GM21619 (cell line): ENCODE results near the gene FAM222A.
"Not testable (repeated sequence)": the region's sequence is repeated elsewhere in the genome, so short reads cannot be mapped to it uniquely, and the experiment has no call there.

Source experiments
- ATAC-seq: cut with Tn5 transposase; IDR thresholded peaks from one replicate; pipeline ENCODE4 v1.9.1; 2021; ENCODE audit not compliant: unreplicated experiment

Gene FAM222A

DNA sequence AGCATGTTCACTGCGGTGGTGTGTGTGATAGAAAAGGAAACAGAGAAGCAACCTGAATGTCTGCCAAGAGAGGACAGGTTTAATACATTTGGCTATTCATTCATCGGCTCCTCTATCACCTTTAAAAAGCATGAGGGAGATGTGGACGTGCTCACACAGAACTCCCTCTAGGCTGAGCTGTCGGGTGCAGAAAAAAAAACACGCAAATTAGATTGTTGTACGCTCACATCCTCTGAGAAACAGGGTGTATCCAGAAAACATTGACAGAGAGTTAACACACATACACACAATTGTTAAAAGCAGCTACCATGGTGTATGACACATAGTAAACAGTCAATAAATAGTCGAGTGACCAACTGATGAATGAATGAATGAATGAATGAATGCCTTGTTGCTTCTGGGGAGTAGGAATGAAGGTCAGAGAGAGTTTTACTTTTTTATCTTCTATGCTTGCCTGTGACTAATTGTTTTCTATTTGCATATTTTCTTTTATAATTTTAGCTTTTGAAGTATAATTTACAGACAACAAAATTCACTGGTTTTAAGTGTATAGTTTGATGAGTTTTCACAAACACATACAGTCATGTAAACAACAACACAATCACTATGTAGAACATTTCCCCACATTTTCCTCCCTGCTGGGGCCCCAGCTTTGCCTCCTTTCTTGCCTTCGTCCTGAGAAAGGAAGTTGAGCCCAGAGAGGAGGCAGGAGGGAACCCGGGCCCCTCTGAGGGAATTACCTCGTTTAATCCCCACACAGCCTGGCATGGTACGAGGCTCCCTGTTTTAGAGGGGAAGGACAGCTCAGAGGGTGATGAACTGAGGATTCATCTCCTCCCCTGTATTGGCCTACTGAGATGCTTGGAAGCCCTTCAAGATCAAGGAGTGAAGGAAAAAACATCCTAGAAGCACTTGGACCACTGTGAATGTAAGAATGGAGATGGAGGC, 19.7 kb upstream of the FAM222A start:
- no peak for ATAC-seq

DNA sequence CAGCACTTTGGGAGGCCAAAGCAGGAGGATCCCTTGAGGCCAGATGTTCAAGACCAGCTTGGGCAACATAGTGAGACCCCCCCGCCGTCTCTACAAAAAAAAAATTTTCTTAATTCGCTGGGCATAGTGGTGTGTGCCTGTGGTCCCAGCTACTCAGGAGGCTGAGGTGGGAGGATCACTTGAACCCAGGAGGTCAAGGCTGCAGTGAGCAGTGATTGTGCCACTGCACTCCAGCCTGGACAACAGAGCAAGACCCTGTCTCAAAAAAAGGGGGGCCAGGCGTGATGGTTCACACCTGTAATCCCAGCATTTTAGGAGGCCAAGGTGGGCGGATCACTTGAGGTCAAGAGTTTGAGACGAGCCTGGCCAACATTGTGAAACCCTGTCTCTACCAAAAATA, 19.0 kb upstream of the FAM222A start:
- ATAC-seq, result not testable (repeated sequence)

DNA sequence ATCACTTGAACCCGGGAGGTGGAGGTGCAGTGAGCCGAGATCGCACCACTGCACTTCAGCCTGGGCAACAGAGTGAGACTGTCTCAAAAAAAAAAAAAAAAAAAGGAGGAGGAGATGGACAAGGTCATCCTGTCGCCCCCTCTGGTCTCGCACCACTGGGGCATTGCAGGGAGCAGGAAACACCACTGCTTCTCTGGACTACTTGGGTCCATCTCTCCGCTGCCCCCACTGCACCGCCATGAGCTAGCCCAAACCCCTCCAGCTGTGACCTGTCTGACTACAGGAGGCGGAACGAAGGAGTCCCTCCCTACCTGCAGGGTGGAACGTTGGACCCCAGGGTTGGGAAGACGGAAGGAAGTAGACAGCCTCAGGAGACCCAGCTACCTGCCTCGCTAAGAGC, 18.2 kb upstream of the FAM222A start:
- no peak for ATAC-seq

DNA sequence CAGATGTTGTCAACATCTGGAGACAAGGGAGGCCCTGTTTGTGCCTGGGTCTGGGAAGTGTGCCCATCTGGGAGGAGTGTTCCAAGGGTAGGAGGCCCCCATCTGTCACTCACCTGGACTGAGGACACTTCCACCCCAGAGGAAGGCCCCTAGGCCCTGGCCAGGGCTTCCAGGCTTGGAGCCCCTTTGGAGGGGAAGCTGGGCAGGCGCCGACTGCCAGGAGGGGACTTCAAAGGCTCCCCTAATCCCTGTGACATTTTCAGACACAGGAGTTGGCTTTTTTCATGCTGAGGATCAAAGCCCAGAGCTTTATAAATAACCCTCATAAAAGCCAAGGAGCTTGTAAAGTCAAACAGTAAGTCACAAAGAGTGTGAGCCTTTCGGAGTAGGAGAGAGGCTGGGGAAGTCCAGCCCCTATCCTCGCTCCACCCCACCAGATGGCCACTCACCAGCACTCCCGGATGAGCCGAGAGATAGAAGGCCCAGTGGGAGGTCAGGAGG, 17.6 kb upstream of the FAM222A start:
- ATAC-seq, result no peak

DNA sequence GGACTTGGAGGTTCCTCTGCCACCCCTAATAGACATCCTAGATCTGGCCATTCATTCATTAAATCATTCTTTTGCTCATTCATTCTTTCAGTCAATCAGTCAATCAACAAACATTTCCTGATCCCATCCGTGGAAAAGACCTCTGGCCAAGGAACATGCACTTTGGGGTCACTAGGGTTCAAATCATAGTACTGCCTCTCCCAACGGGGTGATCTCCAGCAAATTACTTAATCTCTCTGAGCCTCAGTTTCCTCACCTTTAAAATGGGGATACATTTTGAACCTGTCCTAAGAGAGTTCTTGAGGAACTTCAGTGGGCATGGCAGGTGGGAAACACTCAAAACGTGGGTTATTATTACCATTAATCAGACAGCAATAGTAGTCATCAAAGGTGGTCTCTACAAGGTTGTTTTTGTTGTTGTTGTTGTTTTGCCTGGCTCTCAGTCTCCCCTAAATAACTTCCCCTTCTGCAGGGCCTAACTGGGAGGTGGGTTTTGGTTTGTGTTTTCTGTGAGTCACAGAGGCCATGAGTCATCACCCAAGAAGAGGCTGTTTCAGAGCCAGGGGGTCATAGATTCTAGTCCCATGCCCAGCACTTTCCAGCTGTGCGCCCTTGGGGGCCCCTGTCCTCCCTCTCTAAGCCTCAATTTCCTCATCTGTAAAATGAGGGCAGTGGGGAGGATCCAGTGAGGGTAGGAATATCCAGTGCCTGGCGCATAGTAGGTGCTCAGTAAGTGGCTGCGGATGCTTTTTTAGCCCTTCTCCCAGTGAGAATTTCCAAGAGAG, 16.9 kb upstream of the FAM222A start:
- no peak for ATAC-seq

DNA sequence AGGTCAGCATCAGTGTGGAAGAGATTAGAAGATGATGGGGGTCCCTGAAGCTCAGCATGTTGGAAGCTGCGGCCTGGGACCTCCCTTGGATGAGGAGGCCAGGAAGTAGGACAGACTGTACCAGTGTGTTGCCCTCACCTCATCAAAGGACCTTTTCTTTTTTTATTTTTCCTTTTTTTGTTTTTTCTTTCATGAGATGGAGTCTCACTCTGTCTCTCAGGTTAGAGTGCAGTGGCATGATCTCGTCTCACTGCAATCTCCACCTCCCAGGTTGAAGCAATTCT, 16.4 kb upstream of the FAM222A start:
- ATAC-seq, result no peak

DNA sequence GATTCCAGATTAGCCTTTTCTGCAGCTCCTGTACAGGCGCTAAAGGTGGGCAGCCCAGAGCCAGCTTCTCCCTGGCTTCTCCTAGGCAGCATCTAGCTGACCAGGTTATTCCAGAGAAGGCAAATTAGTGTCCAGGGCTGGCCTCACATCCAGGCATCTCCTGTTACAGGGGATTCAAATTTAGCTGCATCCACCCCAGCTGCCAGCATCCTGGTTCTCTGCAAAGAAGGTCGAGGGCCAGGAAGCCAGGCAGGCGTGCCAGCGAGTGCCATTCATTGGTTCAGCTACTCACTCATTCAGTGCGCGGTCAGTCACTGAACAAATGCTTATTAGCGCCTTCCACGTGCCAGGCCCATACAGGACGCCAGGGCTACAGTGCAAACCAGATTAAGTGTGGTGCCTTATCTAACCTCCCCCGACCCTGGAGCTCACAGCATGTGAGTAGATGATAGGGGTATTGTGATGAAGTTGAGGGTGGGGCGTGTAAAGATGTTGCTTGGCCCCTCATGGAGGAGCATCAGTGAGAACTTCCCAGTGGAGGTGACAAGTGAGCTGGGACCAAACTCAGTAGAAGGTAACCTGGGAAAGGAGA, 15.7 kb upstream of the FAM222A start:
- ATAC-seq, result no peak

DNA sequence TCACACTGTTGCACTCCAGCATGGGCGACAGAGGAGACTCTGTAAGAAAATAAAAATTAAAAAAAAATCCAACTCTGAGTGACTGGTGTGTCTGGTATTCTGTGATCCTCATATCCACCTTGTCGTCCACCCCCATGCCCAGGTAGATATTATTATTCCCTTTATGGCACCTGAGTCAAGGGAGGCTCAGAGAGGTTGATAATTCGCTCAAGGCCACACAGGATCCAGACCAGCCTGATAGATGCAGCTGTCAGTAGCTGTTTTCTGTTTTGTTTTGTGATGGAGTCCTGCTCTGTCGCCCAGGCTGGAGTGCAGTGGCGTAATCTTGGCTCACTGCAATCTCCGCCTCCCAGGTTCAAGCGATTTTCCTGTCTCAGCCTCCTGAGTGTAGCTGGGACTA, 14.8 kb upstream of the FAM222A start:
- no peak for ATAC-seq

DNA sequence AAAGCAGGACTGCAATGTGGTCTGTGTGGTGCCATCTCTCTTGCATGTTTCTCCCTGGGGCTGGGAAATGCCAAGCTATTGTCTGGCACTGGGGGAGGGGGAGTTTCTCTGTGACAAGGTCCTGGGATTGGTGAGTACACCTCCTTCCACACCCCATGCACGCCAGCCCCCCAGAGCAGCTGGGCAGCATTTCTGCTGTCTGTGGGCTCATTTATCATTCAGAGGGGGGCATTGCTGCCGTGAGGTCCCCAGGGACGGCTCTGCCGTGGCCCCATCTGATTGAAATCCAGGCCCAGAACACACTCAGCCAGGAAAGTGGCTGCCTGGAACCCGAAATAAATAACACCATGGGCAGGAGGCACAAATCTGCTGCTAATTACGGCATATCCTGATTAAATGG, 12.6 kb upstream of the FAM222A start:
- ATAC-seq, result no peak

DNA sequence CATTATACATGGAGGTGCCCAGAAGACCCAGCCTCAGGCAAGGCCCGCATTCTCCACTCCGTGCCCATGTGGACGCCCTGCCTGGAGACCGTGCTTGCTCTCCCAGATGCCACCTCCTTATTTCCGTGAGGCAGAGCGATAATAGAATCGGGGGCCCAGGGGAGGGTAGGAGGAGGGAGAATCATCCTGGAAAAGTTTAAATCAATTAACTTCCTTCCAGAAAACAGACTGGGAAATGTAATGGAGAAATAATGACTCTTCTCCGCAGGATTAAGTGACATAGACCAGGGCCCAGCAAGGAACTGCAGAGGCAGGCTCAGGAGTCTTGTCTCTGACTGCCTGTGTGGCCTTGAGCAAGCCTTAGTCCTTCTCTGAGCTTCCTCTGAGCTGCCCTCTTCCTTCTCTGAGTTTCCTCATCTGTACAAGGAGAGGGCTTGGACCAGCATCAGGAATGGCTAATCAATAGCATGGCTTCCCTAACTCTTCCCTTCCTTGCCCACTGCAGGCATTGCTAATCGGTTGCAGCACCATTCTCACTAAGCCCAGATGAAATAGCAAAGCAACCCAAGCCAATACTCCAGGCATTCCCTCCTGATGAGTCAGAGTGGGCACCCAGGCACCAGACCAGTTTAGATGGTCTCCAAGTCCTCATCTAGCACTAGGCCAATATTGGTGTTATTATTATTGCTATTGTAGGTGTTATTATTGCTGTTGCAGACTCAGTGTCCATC, 11.3 kb upstream of the FAM222A start:
- ATAC-seq, result no peak

DNA sequence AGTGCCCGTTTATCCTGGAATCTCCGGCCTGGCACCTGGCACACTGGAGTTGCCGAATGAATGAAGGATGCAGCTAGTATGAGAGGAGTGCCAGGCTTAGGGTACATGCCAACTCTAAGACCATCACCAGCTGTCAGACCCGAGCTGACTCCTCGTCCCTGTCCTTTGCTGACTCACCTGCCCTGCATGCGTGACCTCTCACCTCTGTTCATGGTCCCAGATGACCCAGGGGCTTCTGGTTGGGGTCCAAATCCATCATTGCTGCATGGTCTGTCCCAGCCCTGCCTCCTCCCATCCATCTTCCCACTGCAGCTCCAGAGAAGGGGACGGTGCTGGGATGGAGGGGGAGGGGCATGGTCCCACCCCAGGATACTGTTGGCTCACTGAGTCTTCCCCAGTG, 9.9 kb upstream of the FAM222A start:
- ATAC-seq, result no peak

DNA sequence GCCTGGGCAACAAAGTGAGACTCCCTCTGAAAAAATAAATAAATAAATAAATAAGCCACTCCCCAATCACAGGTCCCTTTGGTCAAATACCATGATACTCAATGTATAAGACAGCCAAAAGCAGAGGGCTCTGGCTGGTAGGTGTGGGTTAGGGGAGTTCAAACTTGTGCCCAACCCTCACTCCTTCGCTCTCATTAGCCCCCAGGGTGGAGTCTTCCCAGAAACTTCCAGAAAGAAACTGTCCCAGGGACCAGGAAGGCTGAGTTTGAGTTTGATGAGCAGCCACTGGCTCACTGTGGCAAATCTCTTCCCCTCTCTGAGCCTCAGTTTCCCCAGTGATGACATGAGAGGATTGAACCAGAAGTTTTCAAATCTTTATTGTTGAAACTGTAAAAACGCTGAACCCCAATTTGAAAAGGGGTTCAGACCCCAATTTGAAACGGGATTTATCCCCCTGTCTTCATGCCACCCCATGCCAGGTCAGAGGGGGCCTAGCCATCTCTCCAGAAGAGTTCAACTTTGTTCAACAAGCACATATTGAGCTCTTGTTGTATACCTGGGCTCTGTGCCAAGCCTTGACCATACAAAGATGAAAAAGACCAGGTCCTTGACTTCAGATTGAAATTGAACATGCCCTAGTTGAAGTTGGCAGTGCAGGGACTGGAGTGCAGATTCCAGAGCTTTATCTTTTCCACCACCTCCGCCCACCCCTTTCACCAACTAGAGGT, 9.1 kb upstream of the FAM222A start:
- ATAC-seq, result no peak

DNA sequence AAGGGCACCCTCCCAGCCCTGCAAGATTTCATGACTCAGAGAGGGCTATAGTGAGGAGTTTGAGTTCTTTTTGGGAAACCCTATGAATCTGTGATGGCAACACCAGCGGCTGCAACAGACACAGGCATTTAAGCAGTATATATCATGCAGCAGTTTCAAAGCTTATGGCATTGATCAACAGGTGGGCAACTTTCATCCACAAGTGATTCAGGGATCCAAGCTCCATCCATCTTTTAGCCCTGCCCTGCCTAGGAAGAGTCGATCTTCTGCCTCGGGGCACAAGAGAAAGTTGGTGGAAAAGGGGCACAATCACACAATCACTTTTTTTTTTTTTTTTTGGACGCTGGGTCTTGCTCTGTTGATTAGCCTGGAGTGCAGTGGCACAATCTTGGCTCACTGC, 8.3 kb upstream of the FAM222A start:
- ATAC-seq, result no peak

DNA sequence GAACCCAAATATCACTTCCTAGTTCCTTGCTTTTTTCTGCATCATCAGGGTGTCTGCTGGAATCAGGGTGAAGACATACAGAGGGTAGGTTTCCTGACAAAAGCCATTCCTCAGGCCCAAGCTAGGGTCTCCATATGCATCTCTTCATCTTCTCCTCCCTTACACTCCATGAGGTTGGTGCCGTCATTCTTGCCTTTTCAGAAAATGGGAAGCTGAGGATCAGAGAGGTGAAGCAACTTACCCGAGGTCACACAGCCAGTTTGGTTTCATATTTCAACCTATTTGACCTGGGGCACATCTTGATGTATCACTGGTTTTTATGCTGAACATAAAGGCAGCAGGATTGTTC, 7.3 kb upstream of the FAM222A start:
- ATAC-seq, result no peak

DNA sequence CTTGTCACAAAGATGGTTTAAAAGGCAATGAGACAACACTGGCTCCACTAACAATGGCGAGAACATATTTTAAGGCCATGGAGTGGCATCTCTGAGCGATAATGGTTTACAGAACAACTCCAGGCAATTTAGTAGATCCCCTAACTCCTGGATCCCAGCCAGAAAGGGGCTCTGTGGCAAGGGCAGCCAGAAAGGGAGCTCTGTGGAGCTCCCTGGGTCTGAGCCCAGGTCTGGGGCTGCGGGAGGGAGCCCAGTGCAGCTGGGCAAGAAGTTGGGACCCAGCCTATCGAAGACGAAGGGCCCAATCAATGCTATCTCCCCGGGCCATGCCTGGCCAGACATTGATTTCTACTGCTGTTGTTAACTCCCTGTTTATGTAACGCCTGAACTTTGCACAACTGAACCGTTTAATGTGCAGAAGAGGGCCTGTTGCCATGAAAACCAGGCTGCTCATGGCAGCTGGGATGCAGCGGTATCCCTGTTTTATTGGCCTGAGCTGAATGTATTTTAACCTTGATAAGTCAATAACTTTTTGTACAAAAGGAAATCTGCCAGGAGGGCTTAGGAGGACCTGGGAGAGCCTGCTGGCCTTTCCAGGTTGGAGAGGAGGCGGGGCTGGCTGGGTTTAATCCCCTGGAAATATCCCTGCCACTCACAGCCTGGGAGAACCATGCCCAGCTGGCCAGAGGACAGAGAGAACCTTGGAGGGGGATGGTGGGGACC, 6.7 kb upstream of the FAM222A start:
- ATAC-seq, result no peak

DNA sequence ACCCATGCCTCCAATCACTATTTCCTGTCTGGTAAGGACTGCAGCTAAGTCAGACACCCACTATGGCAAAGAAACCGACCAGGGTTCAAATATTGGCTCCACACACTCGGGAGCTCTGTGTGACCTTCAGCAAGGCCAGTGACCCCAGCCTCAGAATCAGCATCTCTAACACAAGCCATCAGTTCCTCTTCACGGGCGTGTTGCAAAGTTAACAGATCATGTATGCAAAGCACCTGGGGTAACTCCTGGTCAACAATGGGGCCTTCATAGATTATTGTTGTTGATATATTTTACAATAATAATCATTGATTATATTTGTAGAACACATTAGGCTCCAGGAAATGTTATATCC, 6.2 kb upstream of the FAM222A start:
- no peak for ATAC-seq

DNA sequence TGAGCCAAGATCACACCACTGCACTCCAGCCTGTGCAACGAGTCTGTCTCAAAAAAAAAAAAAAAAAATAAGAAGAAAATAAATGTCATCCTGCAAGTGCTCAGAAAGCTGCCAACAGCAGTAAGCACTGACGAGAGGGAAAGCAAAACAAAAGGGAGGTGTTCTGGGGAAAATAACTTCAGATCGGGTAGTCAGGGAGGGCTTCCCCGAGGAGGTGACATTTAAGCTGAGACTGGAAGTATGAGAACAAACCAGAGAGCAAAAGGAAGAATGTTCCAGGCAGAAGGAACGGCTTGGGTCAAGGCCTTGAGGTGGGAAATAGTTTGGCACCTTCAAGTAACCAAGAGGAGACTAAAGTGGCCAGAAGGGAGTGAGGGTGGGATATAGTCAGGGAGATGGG, 4.7 kb upstream of the FAM222A start:
- ATAC-seq, result no peak

DNA sequence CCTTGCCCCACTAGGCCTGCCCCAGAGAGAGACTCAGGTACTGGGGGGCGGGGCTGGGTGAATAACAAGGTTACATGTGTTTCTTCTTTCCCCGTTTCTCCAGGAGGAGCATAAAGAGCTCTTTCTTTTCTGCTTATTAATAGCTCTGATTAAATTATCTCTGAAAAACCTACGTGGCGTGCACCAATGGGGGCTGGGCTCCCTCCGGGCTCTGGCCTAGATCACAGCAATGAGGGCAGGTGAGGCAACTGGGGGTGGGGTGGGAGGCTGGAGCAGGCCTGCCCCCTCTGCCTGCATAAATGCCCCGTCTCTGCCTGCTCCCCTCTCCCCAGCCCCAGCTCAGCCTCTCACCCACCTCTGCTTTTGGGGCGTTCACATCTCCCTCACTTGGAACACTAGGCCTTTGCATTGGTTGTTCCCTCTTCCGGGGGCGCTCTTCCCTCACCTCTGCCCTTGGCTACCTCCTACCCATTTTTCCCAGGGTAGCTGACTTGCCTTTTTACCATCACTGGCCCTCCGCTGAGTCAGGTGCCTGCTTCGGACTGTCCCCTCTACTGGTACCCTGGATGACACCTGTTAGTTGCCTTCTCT, 4.1 kb upstream of the FAM222A start:
- no peak for ATAC-seq

DNA sequence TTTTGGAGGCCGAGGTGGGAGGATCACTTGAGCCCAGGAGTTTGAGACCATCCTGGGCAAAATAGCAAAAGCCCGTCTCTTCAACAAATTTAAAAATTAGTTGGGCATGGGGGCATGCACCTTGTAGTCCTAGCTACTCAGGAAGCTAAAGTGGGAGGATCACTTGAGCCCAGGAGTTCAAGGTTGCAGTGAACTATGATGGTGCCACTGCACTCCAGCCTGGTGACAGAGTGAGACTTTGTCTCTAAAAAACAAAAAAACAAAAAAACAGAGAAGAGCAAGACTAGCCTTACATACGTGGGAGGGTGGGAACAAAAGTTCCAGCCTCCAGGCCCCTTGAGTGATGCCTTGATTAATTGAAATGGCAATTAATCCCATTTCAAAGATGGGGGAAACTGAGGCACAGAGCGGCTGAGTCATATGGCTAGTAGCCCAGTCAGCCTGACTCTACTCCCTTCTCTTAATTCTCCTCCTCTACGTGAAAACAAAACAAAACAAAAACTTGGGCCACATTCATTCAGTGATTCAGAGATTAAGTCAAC, 3.3 kb upstream of the FAM222A start:
- ATAC-seq, result no peak
